Nephron (organoid): ENCODE data around the gene C10orf120.
A peak's percentile ranks its signal among the peaks of the same experiment; 100 is the strongest.

ENCODE experiments used
- H3K27ac Mint-ChIP-seq, 3 experiments: 2 replicates each; pipeline ENCODE4 v1.8.0; 2020; ENCODE audit warnings: mixed read lengths in 3 of 3, mild to moderate bottlenecking in 2 of 3, moderate library complexity in 1 of 3
- H3K27me3 Mint-ChIP-seq: 2 replicates; pipeline ENCODE4 v1.8.0; 2021; ENCODE audit warnings: low read depth, mild to moderate bottlenecking, moderate library complexity, mixed read lengths
- H3K36me3 Mint-ChIP-seq: 2 replicates; pipeline ENCODE4 v1.8.0; 2020; ENCODE audit warnings: low read depth, mixed read lengths
- H3K4me1 Mint-ChIP-seq: 2 replicates; pipeline ENCODE4 v1.8.0; 2020; ENCODE audit warnings: mixed read lengths
- H3K4me3 Mint-ChIP-seq, 3 experiments: 2 replicates each; pipeline ENCODE4 v1.8.0; 2020; ENCODE audit warnings: mild to moderate bottlenecking in 3 of 3, mixed read lengths in 3 of 3, moderate library complexity in 2 of 3
- H3K9me3 Mint-ChIP-seq: 2 replicates; pipeline ENCODE4 v1.8.0; 2020; ENCODE audit warnings: mixed read lengths
- TF ChIP-seq, protein P1 (sequence below), 3 experiments: fragments of 200-600 bp; sonication (generic); IDR thresholded peaks; one replicate each; pipeline ENCODE4 v1.5.0; 2021; ENCODE audit warnings: antibody characterized with exemption in 3 of 3; ENCODE audit not compliant: unreplicated experiment in 3 of 3

Gene C10orf120

DNA sequence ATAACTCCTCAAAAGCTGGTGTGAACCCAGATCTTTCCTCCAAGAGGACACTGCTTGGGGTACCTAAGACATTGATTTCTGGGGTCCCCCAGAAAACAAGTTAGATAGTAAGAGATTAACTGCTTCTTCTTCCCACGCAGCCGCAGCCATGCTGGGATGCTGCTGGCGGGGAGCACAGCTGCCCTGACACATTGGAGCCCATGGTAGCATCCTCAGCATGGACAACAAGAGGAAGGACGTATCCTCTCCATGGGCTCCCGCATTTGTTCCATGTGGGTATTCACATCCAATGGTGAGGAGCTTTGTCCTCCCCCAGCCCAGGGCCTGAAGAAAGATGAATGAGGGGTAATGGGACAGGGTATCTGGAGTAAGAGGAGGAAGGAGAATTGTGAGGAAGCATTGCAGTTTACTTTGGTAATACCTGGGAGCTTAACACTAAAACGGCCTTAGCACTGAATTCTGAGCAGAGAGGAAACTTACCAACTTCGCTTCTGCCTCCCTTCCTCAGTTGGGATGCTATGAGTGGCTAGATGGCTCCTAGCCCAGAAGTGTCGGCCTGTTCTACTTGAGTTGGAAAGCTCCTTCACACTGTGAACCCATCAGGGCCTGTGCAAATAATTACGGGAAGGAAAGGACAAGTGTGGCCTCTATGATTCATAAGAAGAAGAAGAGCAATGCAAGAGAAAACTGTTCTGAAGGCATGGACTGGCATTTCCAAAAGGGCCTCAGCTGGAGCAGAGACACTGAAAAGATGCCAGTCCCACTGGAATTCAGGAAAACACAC, 43.9 kb downstream of the C10orf120 start:
- H3K36me3 Mint-ChIP-seq, result no peaks in the 10 kb centered on the region
- peaks cover 9% of the 10 kb centered on the region for H3K27me3 Mint-ChIP-seq
- H3K27ac Mint-ChIP-seq, result no peak overlapping the region
- no peak overlapping the region for H3K4me3 Mint-ChIP-seq
- no peaks in the 10 kb centered on the region for H3K9me3 Mint-ChIP-seq
- TF ChIP-seq, protein P1, sequence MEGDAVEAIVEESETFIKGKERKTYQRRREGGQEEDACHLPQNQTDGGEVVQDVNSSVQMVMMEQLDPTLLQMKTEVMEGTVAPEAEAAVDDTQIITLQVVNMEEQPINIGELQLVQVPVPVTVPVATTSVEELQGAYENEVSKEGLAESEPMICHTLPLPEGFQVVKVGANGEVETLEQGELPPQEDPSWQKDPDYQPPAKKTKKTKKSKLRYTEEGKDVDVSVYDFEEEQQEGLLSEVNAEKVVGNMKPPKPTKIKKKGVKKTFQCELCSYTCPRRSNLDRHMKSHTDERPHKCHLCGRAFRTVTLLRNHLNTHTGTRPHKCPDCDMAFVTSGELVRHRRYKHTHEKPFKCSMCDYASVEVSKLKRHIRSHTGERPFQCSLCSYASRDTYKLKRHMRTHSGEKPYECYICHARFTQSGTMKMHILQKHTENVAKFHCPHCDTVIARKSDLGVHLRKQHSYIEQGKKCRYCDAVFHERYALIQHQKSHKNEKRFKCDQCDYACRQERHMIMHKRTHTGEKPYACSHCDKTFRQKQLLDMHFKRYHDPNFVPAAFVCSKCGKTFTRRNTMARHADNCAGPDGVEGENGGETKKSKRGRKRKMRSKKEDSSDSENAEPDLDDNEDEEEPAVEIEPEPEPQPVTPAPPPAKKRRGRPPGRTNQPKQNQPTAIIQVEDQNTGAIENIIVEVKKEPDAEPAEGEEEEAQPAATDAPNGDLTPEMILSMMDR (IDR thresholded peaks at IDR 0.05; ENCODE audit: unreplicated experiment in 3 of 3), result no peak
- no peaks in the 10 kb centered on the region for H3K4me1 Mint-ChIP-seq

DNA sequence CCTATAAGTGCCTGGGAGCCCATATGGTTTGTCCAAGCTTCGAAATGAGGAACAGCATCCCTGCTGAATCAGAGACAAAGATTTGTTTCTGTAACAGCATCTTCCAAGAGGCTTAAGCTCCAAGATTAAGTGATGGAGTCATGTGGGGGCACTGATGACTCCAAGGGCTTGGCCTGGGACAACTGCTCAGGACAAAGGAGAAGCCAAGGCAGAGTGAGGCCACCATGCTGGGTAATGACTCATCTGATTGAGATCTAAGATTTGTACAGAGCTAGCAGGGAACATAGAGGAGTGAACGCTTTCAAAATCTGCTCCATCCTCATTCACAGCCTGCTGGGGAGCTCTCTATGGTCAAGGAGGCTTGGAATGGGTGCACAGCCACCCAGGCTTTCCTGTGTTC, 49.3 kb downstream of the C10orf120 start:
- Mint-ChIP-seq H3K4me3 (no peak overlapping the region), H3K27me3 (peaks cover 15% of the 10 kb centered on the region), H3K4me1 (no peaks in the 10 kb centered on the region), H3K36me3 (no peaks in the 10 kb centered on the region), H3K9me3 (no peaks in the 10 kb centered on the region), H3K27ac (no peak overlapping the region)
- TF ChIP-seq, protein P1 (IDR thresholded peaks at IDR 0.05; ENCODE audit: unreplicated experiment in 3 of 3), result no peak

DNA sequence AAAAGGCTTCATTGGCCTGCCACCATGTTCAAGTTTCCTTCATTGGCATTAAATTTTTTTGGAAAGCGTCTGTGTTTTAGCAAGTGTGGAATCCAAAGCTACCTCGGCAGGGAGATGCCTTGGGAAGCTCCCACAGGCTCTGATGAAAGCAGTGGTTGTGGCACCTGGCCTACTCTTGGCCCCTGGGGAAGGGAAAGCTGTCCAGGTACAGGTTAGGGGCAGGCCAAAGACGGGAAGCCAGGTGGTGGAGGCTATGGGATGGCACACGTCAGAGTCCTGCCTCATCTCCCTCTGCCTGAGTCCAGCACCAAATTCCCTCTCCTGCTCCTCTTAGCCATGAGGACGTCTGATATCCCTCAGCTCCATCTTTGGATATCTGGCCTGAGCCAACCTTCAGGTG, 49.7 kb downstream of the C10orf120 start:
- Mint-ChIP-seq H3K9me3 (no peaks in the 10 kb centered on the region), H3K4me1 (no peaks in the 10 kb centered on the region), H3K27me3 (peaks cover 15% of the 10 kb centered on the region), H3K4me3 (no peak overlapping the region), H3K27ac (no peak overlapping the region), H3K36me3 (no peaks in the 10 kb centered on the region)
- TF ChIP-seq, protein P1 (IDR thresholded peaks at IDR 0.05; ENCODE audit: unreplicated experiment in 3 of 3), result no peak

DNA sequence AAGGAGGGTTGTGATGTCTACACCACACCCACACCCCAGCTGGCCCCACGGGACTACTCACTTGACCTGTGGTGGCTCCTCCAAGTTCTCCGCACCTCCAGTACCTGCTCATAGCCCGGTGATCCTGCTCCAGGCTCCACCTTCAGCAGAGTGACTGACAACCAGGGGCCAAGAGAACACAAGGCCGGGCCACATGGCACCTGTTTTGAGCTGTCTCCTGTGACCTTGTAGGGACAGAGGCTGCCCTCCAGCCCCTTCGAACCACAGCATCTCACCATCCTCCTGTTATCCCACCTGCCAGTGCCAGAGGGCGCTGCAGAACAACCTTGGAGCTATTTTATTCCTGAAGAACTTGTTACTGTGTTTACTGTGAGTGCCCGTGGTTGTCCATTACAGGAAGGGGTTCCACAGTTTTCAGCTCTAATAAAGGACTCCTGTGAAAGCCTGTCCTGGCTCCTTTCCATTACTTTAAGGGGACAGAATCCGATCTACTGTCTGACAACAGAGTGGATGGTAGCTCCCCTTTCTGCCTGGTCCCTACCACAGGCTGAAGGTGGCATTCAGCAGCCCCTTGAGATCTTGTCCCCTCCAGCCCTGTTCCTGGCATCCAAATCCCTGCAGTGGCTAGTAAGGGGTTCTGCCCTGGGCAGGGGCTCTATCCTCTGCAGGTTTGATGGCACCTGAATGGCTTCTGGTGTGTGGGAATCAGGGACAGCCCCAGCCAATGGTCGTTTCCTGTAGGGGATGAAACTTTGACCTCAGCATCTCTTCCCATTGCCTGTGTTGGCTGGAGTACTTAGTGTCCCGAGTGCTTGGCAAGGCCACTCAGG, 50.8 kb downstream of the C10orf120 start:
- Mint-ChIP-seq H3K27me3 (peaks cover 15% of the 10 kb centered on the region), H3K4me3 (no peak overlapping the region), H3K4me1 (no peaks in the 10 kb centered on the region), H3K9me3 (no peaks in the 10 kb centered on the region), H3K27ac (no peak overlapping the region), H3K36me3 (no peaks in the 10 kb centered on the region)
- TF ChIP-seq, protein P1 (IDR thresholded peaks at IDR 0.05; ENCODE audit: unreplicated experiment in 3 of 3), result peak; percentile 78 to 80 (median 79)
